Activated CD4-positive, alpha-beta T cell treated with anti-CD3 and anti-CD28 coated beads, Interleukin-2, amount 50 U/mL, for 16 hours (primary cell): Measurements from ENCODE around the gene RCBTB2.
A peak's percentile ranks its signal among the peaks of the same experiment; 100 is the strongest.
"Not testable (repeated sequence)": the region's sequence is repeated elsewhere in the genome, so short reads cannot be mapped to it uniquely, and the experiment has no call there.

ENCODE experiments used
- DNase-seq: peaks from one replicate; pipeline ENCODE4 v3.0.0-alpha.2; 2020

The RCBTB2 gene

DNA sequence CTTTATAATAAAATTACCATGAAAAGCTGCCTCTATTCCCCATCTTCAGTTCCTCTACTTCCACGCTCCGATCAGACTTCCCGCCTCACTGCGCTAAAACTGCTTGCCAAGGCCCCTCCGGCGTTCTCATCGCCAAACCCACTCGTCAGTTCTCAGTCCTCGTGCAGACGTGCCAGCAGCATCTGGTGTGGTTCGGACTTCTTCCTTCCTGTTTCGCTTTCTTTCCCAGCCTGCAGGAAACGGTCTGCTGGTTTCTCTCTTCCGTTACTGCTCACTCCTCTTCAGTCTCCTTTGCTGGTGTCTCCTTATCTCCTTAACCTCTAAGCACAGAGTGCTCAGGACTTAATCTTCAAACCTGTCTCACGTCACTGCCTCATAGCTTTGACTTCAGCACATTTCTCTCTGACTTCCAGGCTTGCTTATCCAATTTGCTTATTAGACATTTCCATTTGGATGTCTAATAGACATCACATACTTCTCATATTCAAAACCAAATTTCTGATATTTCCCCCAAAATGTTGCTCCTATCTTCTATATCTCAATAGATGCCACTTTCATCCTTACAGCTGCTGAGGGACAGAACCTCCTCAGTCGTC, 40.3 kb downstream of the RCBTB2 start:
- DNase-seq, result peak; percentile 94

DNA sequence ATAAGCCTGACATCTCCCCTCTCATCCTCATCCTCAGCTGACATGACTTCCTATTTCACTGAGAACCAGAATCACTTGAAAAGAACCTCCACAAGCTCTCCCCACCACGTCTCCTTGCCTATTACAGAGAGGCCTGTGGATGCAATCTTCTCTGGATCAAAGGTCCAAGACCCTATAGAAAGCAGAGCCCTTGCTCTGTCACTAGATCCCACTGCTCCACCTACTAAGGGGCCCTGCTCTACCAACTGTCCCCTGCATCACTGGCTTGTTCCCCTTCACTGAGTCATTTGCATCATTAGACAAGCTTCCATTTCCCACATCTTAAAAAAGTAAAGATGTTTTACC, 40.8 kb downstream of the RCBTB2 start:
- DNase-seq, result peak; percentile 56

GRCh38 chr13:48491423-48492095, 41.3 kb downstream of the RCBTB2 start:
- peak; percentile 54 for DNase-seq

- DNase-seq, result no peak
Observed at GRCh38 chr13:48490241-48490640, 42.6 kb downstream of the RCBTB2 start.

DNA sequence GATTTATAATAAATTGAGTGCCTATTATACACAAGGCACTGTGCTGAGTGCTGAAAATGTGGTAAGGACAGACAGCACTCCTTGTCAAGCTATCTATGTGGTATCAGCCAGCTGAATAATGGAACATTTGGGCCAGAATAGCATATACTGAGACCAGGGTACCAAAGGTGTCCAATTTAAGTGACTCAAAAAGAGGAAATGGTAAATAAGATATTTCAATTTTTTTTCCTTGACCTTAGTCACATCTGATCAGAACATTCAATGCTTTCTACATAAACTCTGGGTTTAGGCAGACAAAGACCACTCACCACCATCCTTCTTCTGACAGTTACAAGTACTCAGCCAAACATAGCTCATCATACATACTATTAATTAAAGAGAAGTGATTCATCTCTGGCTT, 43.2 kb downstream of the RCBTB2 start:
- DNase-seq, result no peak

DNA sequence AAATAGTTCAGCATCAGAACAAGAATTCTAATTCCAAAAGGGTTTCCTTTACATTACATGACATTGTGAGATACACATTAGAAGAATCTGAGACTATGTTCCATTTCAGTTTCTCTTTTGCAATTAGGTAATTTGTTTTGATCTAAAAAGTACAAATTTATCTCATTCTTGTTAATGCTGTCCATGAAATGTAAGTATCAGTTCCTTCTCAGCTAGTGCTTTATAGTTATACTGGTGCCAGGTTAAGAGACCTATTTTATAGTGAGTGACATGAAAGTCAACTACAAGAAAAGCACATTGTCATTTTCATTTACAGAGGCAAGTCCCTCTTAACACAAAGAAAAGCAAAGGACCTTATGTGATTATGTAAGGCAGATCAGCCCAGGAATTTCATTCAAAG, 43.9 kb downstream of the RCBTB2 start:
- DNase-seq, result no peak

DNA sequence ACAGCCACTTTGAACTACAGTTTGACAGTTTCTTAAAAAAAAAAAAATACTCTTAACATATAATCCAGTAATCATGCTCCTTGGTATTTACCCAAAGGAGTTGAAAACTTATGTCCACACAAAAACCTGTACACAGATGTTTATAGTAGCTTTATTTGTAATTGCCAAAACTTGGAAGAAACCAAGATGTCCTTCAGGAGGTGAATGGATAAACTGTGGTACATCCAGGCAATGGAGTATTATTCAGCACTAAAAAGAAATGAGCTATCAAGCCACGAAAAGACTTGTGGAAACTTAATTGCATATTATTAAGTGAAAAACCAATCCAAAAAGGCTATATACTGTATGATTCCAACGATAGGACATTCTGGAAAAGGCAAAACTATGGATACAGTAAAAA, 44.9 kb downstream of the RCBTB2 start:
- DNase-seq, result no peak

DNA sequence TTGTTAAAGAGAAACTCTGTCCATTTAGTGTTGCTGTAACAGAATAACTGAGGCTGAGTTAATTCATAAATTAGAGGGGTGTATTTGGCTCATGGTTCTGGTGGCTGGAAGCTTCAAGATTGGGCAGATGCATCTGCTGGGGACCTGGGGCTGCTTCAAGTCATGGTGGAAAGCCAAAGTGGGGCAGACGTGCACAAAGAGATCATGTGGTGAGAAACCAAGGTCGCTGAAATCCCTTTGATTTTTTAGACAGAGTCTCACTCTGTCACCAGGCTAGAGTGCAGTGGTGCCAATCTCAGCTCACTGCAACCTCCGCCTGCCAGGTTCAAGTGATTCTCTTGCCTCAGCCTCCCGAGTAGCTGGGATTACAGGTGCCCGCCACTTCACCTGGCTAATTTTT, 46.0 kb downstream of the RCBTB2 start:
- DNase-seq, result no peak

DNA sequence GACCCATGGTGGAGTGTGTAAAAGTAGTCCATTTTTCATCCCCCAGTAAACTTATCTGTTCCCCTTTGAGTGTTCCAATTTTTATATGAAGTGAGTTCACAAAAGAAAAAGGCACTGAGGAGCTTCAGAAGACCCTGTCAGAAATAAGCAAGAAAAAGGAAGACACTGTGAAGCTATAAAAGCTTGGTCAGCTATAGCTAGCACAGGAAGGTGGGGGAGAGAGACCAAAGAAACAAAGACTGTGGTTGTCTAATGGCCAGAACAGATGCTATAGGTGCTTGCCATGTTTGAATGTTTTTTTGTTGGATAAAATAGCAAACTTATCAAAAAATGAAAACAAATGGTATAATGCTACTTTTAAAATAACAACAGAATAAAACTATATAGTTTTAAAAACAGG, 46.5 kb downstream of the RCBTB2 start:
- no peak for DNase-seq

DNA sequence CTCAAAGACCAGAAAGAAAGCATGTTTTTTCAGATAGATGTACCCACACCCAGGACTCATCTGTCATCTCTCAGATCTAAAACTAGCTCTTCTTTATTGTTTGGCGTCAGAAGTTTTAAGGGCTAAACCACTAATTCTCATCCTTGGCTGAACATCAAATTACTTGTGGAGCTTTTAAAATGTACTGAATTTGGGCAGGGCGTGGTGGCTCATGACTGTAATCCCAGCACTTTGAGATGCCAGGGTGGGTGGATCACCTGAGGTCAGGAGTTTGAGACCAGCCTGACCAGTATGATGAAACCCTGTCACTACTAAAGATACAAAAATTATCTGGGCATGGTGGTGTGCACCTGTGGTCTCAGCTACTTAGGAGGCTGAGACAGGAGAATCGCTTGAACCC, 47.4 kb downstream of the RCBTB2 start:
- DNase-seq, result no peak

DNA sequence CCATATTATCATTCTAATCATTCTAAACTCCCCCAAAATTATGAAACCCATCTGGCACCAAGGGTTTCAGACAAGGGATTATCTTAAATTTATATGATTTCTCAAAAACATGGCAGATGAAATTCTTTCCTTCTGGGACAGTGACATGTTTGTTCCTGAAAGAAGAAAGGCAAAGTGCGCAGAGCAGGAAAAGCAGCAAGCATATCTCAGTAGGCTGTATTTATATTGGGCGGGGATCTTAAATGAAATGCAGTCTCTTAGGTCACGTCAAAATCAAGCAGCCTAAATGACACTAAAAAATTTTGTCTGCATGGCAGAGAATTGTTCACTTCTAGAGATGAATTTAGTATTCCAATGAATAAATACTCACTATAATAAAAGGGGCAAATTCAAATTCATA, 49.3 kb downstream of the RCBTB2 start:
- DNase-seq, result no peak

DNA sequence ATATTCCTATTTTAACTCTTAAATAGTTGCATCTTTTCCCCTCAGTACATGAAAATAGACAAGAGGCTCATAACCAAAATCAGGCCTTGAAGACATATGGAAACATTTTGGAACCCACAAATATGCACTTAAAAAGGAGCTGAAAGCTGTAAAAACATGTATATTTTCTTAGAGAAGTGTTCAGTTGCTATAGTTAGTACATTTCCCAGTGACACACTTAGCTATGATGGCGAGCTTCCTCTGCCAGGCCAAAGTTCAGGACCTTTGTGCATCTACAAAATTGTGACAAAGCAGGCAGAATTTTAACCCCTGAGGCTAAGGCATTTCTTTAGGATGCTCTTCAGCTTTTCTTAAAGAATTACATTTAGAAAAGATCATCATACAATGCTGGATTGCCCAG, 54.5 kb downstream of the RCBTB2 start:
- DNase-seq, result no peak

DNA sequence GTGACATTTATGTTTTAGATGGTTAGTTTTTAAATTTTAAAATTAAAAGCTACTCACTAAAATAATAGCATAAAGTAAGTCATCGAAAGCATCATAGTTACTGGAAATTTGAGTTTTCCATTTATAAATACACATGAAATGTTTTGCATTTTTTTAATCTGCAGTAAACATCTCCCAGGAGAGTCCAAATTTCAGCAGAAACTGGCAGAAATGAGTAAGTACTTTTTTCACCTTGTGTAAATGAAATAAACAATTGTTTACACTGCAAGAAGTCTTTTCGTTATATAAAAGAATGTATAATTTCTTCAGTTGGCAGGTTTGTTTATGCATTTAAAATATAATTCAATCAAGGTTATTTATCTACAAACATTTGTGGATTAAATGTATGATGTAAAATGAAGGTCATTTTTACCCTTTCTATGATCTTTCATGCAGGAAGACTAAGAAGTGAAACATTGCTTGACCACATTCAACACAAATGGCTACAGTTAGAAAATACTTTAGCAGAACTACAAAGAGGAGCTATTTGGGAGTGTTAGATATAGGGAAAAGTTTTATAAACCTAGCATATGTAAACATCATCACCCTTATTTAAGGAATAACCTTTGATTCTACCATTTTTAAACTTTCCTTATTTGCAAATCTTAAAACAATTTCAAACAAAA, 55.6 kb downstream of the RCBTB2 start:
- DNase-seq, result no peak

DNA sequence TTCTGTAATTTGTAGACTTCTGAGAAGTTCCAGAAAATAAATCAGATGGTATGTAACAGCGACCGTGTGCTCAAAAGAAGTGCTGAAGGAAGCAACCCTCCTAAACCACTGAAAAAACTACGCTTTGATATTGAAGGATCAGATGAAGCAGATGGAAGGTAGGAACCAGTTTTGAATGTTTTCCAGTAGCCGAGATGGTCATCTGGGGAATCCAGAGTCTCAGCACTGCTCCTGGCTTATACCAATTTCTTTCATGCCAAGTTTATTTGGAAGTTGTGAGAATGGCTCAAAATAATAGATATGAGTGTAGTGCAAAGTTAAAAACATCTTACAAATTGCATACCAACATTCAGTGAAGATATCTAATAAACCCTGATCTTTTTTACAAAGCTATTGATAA, 56.2 kb downstream of the RCBTB2 start:
- no peak for DNase-seq

DNA sequence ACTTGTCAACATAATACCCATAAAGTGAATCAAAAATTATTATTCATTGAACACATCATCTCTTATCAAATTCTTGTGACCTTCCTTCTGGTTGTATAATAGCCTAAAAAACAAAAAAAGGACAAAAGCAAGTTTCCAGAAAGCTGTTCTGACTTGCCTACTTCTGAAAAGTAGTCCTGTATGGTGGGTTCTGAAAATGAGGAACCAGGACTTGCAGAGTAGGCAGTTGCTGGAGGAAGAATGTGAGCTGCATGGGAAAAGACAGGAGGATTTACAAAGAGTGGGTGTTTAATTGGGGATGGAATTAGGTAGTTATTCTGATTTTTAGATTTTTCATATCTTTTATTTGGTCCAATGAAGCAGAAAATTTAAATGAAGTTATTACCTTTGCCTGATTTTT, 56.7 kb downstream of the RCBTB2 start:
- DNase-seq, result no peak

- no peak for DNase-seq
Observed at GRCh38 chr13:48475230-48475629, 57.6 kb downstream of the RCBTB2 start.

GRCh38 chr13:48457578-48458242, 75.2 kb downstream of the RCBTB2 start:
- DNase-seq, result no peak

- no peak for DNase-seq
Observed at GRCh38 chr13:48456546-48456945, 76.3 kb downstream of the RCBTB2 start.

DNA sequence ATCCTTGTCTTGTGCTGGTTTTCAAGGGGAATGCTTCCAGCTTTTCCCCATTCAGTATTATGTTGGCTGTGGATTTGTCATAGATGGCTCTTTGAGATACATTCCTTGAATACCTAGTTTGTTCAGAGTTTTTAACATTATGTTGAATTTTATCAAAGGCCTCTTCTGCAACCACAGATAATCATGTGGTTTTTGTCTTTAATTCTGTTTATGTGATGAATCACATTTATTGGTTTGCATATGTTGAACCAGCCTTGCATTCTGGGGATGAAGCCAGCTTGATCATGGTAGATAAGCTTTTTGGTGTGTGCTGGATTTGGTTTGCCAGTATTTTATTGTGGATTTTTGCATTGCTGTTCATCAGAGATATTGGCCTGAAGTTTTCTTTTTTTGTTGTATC, 81.7 kb downstream of the RCBTB2 start:
- not testable (repeated sequence) for DNase-seq

DNA sequence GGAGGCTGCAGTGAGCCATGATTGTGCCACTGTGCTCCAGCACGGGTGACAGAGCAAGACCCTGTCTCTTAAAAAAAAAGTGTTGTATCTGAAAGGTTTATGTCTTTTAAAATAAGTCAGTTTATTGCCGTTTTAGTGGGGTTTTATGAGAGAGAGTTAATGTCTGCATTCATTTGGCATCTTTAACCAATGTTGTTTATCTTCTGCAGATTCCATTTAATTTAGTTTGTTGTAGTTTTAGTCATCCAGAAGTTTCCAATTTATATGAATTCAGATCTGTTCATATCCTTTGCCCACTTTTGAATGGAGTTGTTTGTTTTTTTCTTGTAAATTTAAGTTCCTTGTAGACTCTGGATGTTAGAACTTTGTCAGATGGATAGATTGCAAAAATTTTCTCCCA, 83.2 kb downstream of the RCBTB2 start:
- no peak for DNase-seq

- DNase-seq, result no peak
Observed at GRCh38 chr13:48448959-48449614, 83.8 kb downstream of the RCBTB2 start.

GRCh38 chr13:48448285-48448958, 84.5 kb downstream of the RCBTB2 start:
- DNase-seq, result no peak

- DNase-seq, result no peak
Observed at GRCh38 chr13:48446464-48446863, 86.4 kb downstream of the RCBTB2 start.
